Activated naive CD8-positive, alpha-beta T cell treated with anti-CD3 and anti-CD28 coated beads, Interleukin-2, amount 10 ng/mL, durations not matched to agents 7 days and 5 days (primary cell): ENCODE data around the gene PER2. TPM values are rescaled to one million over a fixed set of nuclear protein-coding genes. Genes with fewer than 3 reads are reported as not detected.

Experiments
- ATAC-seq: fragments of 150-1000 bp; cut with Tn5 transposase; one replicate; pipeline ENCODE4 v1.10.0; 2021; ENCODE audit warnings: low read depth, moderate library complexity
- POLR2A ChIA-PET: fragments of 350-600 bp; sonication (Branson Sonifier 250); formaldehyde crosslinking; loops from one replicate; lab custom pipeline; 2021; ENCODE audit warnings: antibody characterized with exemption; lab: Charles Lee
- DNase-seq: peaks from one replicate; pipeline ENCODE4 v3.0.0; 2021
- H3K27ac Mint-ChIP-seq: one replicate; pipeline ENCODE4 v1.8.0; 2022; ENCODE audit warnings: mild to moderate bottlenecking, mixed read lengths
- H3K27me3 Mint-ChIP-seq: one replicate; pipeline ENCODE4 v1.8.0; 2022; ENCODE audit warnings: mild to moderate bottlenecking, moderate library complexity, mixed read lengths
- H3K36me3 Mint-ChIP-seq: one replicate; pipeline ENCODE4 v1.8.0; 2021; ENCODE audit warnings: mild to moderate bottlenecking, mixed read lengths
- H3K4me1 Mint-ChIP-seq: one replicate; pipeline ENCODE4 v1.8.0; 2021; ENCODE audit warnings: mixed read lengths
- H3K4me3 Mint-ChIP-seq: one replicate; pipeline ENCODE4 v1.8.0; 2022; ENCODE audit warnings: mild to moderate bottlenecking, moderate library complexity, mixed read lengths
- H3K9me3 Mint-ChIP-seq: one replicate; pipeline ENCODE4 v1.8.0; 2021; ENCODE audit warnings: mixed read lengths
- total RNA-seq, 2 experiments: library from RNA; stranded (reverse); gene quantifications; one replicate each; pipeline ENCODE4 v1.2.3, GENCODE V29; 2021

Gene PER2
- total RNA-seq, 2 experiments from 2014 or later, result 13.0 to 13.7 TPM

- peaks cover 6% of the 10 kb centered on the region for H3K27me3 Mint-ChIP-seq
- no peaks in the 10 kb centered on the region for H3K9me3 Mint-ChIP-seq
- H3K4me1 Mint-ChIP-seq, result no peaks in the 10 kb centered on the region
- ATAC-seq (no peak), DNase-seq (no peak)
- H3K4me3 Mint-ChIP-seq, result no peak overlapping the region
- no peak overlapping the region for H3K27ac Mint-ChIP-seq
- H3K36me3 Mint-ChIP-seq, result no peaks in the 10 kb centered on the region
- POLR2A ChIA-PET, result no interaction called here
These were observed 14.3 kb upstream of the PER2 start for GRCh38 chr2:238302751-238303150.

GRCh38 chr2:238302087-238302486 lies 13.7 kb upstream of the PER2 start:
- no peaks in the 10 kb centered on the region for H3K9me3 Mint-ChIP-seq
- ATAC-seq, result no peak
- H3K27me3 Mint-ChIP-seq, result peaks cover 6% of the 10 kb centered on the region
- DNase-seq, result no peak
- H3K4me3 Mint-ChIP-seq, result no peak overlapping the region
- no peak overlapping the region for H3K27ac Mint-ChIP-seq
- POLR2A ChIA-PET, result interaction anchor here (0.7 kb wide), 1 partner anchor 12 kb away, joined by 3 read pairs; no protein-coding TSS in a partner anchor
- no peaks in the 10 kb centered on the region for H3K36me3 Mint-ChIP-seq
- no peaks in the 10 kb centered on the region for H3K4me1 Mint-ChIP-seq

- Mint-ChIP-seq H3K9me3 (no peaks in the 10 kb centered on the region), H3K27me3 (peaks cover 10% of the 10 kb centered on the region), H3K27ac (no peak overlapping the region), H3K36me3 (no peaks in the 10 kb centered on the region), H3K4me3 (no peak overlapping the region), H3K4me1 (no peaks in the 10 kb centered on the region)
- ATAC-seq (no peak), DNase-seq (no peak)
- POLR2A ChIA-PET, result interaction anchor here (1.0 kb wide), 1 partner anchor 10 kb away, joined by 3 read pairs; no protein-coding TSS in a partner anchor
These were observed 11.4 kb upstream of the PER2 start for GRCh38 chr2:238299803-238300202.

- DNase-seq, result no peak
- Mint-ChIP-seq H3K27me3 (peaks cover 10% of the 10 kb centered on the region), H3K36me3 (no peaks in the 10 kb centered on the region), H3K4me1 (no peaks in the 10 kb centered on the region), H3K4me3 (no peak overlapping the region), H3K9me3 (no peaks in the 10 kb centered on the region), H3K27ac (no peak overlapping the region)
- POLR2A ChIA-PET, result no interaction called here
- ATAC-seq, result no peak
These were observed 8.4 kb upstream of the PER2 start for GRCh38 chr2:238296638-238297457.

GRCh38 chr2:238295144-238296112 lies 7.0 kb upstream of the PER2 start:
- H3K27me3 Mint-ChIP-seq, result peaks cover 10% of the 10 kb centered on the region
- no peak overlapping the region for H3K4me3 Mint-ChIP-seq
- POLR2A ChIA-PET, result no interaction called here
- no peak for ATAC-seq
- H3K36me3 Mint-ChIP-seq, result no peaks in the 10 kb centered on the region
- H3K27ac Mint-ChIP-seq, result no peak overlapping the region
- DNase-seq, result no peak
- peaks cover 2% of the 10 kb centered on the region for H3K4me1 Mint-ChIP-seq
- no peaks in the 10 kb centered on the region for H3K9me3 Mint-ChIP-seq

GRCh38 chr2:238294393-238295143 lies 6.2 kb upstream of the PER2 start:
- Mint-ChIP-seq H3K4me3 (no peak overlapping the region), H3K27me3 (peaks cover 7% of the 10 kb centered on the region), H3K9me3 (no peaks in the 10 kb centered on the region), H3K27ac (no peak overlapping the region), H3K4me1 (peaks cover 8% of the 10 kb centered on the region), H3K36me3 (no peaks in the 10 kb centered on the region)
- POLR2A ChIA-PET, result no interaction called here
- DNase-seq (no peak), ATAC-seq (no peak)

- Mint-ChIP-seq H3K36me3 (no peaks in the 10 kb centered on the region), H3K27me3 (peaks cover 4% of the 10 kb centered on the region), H3K4me3 (no peak overlapping the region), H3K4me1 (peaks cover 13% of the 10 kb centered on the region), H3K9me3 (no peaks in the 10 kb centered on the region), H3K27ac (no peak overlapping the region)
- POLR2A ChIA-PET, result no interaction called here
- DNase-seq (no peak), ATAC-seq (no peak)
These were observed 5.6 kb upstream of the PER2 start for GRCh38 chr2:238294046-238294392.

GRCh38 chr2:238291550-238292281 lies 3.3 kb upstream of the PER2 start:
- POLR2A ChIA-PET, result no interaction called here
- ATAC-seq (no peak), DNase-seq (no peak)
- Mint-ChIP-seq H3K27ac (no peak overlapping the region), H3K36me3 (peaks cover 2% of the 10 kb centered on the region), H3K4me3 (no peak overlapping the region), H3K27me3 (peaks cover 4% of the 10 kb centered on the region), H3K4me1 (peaks cover 19% of the 10 kb centered on the region), H3K9me3 (no peaks in the 10 kb centered on the region)

GRCh38 chr2:238290715-238291549 lies 2.5 kb upstream of the PER2 start:
- POLR2A ChIA-PET, result interaction anchor here (1.1 kb wide), 1 partner anchor 11 kb away, joined by 3 read pairs; no protein-coding TSS in a partner anchor
- H3K36me3 Mint-ChIP-seq, result peaks cover 2% of the 10 kb centered on the region
- no peaks in the 10 kb centered on the region for H3K9me3 Mint-ChIP-seq
- no peak for DNase-seq
- H3K27me3 Mint-ChIP-seq, result peaks cover 4% of the 10 kb centered on the region
- H3K27ac Mint-ChIP-seq, result no peak overlapping the region
- H3K4me1 Mint-ChIP-seq, result peaks cover 19% of the 10 kb centered on the region
- H3K4me3 Mint-ChIP-seq, result no peak overlapping the region
- no peak for ATAC-seq

- POLR2A ChIA-PET, result interaction anchor here (1.1 to 1.4 kb wide), 2 partner anchors 10 to 12 kb away, joined by 3 read pairs; no protein-coding TSS in a partner anchor
- H3K27me3 Mint-ChIP-seq, result peaks cover under 1% of the 10 kb centered on the region
- DNase-seq (no peak), ATAC-seq (no peak)
- peaks cover 19% of the 10 kb centered on the region for H3K4me1 Mint-ChIP-seq
- H3K36me3 Mint-ChIP-seq, result peaks cover 2% of the 10 kb centered on the region
- H3K4me3 Mint-ChIP-seq, result peak overlapping the region; percentile 95
- no peaks in the 10 kb centered on the region for H3K9me3 Mint-ChIP-seq
- H3K27ac Mint-ChIP-seq, result peak overlapping the region; percentile 99
These were observed 1.7 kb upstream of the PER2 start for GRCh38 chr2:238290091-238290509.

- H3K27me3 Mint-ChIP-seq, result no peaks in the 10 kb centered on the region
- DNase-seq (no peak), ATAC-seq (no peak)
- H3K9me3 Mint-ChIP-seq, result no peaks in the 10 kb centered on the region
- peak overlapping the region; percentile 99 for H3K27ac Mint-ChIP-seq
- peaks cover 19% of the 10 kb centered on the region for H3K4me1 Mint-ChIP-seq
- POLR2A ChIA-PET, result interaction anchor here (1.0 to 1.4 kb wide), 4 partner anchors 11 to 229 kb away, joined by 3 read pairs; partner anchors contain the start of gene SCLY
- H3K36me3 Mint-ChIP-seq, result peaks cover 2% of the 10 kb centered on the region
- peak overlapping the region; percentile 95 for H3K4me3 Mint-ChIP-seq
These were observed 1.2 kb upstream of the PER2 start for GRCh38 chr2:238289574-238289973.
